GM12873 (cell line): Measurements from ENCODE around the gene OXSM.

Source experiments
- TF ChIP-seq, protein P1 (sequence below): IDR thresholded peaks from 2 replicates; pipeline ENCODE4 v1.5.1; 2012; ENCODE audit warnings: low read depth, mild to moderate bottlenecking, moderate library complexity, low read length, control low read depth; ENCODE audit not compliant: insufficient read depth; ENCODE audit errors: missing control alignments

The OXSM gene

GRCh38 chr3:25768851-25769250, 21.0 kb upstream of the OXSM start:
- TF ChIP-seq, protein P1, sequence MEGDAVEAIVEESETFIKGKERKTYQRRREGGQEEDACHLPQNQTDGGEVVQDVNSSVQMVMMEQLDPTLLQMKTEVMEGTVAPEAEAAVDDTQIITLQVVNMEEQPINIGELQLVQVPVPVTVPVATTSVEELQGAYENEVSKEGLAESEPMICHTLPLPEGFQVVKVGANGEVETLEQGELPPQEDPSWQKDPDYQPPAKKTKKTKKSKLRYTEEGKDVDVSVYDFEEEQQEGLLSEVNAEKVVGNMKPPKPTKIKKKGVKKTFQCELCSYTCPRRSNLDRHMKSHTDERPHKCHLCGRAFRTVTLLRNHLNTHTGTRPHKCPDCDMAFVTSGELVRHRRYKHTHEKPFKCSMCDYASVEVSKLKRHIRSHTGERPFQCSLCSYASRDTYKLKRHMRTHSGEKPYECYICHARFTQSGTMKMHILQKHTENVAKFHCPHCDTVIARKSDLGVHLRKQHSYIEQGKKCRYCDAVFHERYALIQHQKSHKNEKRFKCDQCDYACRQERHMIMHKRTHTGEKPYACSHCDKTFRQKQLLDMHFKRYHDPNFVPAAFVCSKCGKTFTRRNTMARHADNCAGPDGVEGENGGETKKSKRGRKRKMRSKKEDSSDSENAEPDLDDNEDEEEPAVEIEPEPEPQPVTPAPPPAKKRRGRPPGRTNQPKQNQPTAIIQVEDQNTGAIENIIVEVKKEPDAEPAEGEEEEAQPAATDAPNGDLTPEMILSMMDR = no peak

GRCh38 chr3:25775936-25776335, 14.0 kb upstream of the OXSM start:
- TF ChIP-seq, protein P1 = no peak

GRCh38 chr3:25780618-25781017, 9.3 kb upstream of the OXSM start:
- TF ChIP-seq, protein P1 = no peak

DNA sequence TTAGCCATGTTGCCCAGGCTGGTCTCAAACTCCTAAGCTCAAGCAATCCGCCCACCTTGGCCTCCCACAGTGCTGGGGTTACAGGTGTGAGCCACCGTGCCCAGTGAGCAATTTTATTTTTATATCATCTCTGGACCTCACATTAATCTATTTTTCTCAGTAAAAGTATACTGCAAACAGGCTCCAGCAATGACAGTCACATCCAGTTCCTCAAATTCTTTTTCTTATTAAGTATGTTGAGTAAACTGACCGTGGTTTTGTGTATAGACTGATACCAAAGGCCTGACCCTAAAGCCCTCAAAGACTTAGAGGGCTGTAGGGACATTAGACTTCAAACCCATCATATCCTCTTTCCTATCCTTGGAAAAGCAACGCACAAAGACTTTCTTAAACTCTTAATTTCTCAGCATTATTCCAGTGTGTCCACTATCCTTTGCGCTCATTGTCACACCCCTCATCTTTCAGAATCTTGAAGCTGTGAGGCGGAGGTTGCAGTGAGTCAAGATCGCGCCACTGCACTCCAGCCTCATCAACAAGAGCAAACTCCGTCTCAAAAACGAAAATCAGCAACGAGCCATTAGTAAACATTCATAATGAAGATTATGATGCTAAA, 8.6 kb upstream of the OXSM start:
- TF ChIP-seq, protein P1 = no peak

DNA sequence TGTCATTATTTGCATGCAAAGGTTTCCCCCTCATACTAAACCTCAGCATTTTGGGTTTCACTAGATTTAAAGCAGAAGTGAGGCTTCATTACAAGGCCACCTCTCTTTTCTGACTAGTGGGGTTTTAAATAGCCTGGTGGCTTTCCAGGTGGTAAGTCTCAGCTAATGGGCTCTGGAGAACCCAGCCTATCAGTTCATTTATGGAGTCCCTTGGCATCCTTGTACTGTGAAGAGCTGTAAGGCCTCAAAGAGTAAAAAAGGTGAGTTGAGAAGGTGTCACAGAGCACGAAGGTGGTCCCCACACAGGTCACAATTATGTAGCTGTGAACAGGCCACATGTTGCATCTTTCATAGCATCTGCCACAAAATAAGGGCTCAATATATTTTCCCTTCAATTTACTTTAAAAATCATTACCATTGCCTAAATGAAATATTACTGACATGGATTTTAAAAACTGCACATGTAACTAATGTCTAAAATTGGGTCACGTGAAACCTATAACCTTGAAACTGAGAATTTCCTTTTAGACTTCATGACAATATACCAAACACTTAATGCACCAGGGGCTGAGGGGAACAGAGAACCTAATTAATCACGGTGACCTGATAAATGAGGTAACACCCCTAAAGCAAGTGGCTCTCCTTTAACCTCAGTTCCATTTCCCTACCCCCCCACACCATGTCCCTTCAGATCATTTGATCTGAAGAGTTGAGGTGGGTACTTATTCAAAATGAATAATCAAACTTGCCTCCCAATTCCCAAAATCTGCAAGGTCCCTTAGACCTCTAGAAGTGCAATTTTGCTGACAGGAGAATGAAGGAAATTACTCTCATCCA, 7.9 kb upstream of the OXSM start:
- TF ChIP-seq, protein P1 = no peak

GRCh38 chr3:25782636-25782937, 7.3 kb upstream of the OXSM start:
- TF ChIP-seq, protein P1 = no peak

GRCh38 chr3:25782938-25783660, 6.8 kb upstream of the OXSM start, which contains the start of gene NGLY1:
TSS of gene NGLY1 (minus strand) at chr3:25783443. CDS start at chr3:25783390, 53 bp downstream.
- TF ChIP-seq, protein P1 = no peak
